ENCODE measurements around the gene KSR2. TPM values are rescaled to one million over a fixed set of nuclear protein-coding genes. Genes with fewer than 3 reads are reported as not detected.

The KSR2 gene
- total and polyA plus RNA-seq, 2 donors (not counting 3 experiments of a cell fraction or from before 2014, with no cell fraction given): 2.1 to 5.2 TPM

DNA sequence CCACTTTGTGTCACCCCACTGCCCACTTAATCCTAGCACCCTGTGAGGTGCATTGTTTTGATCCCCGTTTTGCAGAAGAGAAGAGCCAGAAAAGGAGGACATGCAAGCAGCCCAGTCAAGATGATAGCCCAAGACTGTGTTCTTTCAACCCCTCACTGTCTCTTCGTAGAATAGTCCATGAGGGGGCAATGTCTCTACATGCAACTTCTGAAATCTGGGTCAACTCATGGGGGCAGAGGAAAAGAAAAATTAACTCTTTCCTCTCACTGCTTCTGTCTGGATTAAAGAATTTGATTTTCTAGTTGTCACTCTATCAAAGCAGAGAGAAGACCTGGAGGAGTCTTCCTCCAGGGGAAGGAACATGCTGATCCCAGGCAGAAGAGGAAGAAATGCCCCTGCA, 377.8 kb downstream of the KSR2 start:
- Histone ChIP-seq H3K4me1 (ENCODE audit: control insufficient read depth, extremely low read depth, insufficient read depth, low read length) (no peaks in the 10 kb centered on the region), H4K20me1 (replicated peaks; ENCODE audit: control insufficient read depth, extremely low read depth, insufficient read depth, low read length) (no peaks in the 10 kb centered on the region), H3K27me3 (ENCODE audit: control insufficient read depth in 2 of 2, insufficient read depth in 2 of 2, low read length in 2 of 2) (no peaks in the 10 kb centered on the region), H3K4me3 (replicated peaks in 1 of 3; ENCODE audit: insufficient read depth in 1 of 3, low read depth in 1 of 3, low read length in 3 of 3) (no peak overlapping the region), H3K27ac (ENCODE audit: insufficient read depth, low read depth, low read length) (no peak overlapping the region), H3K79me2 (ENCODE audit: control insufficient read depth, insufficient read depth, low read length) (no peaks in the 10 kb centered on the region), H3K9me3 (replicated peaks; ENCODE audit: control insufficient read depth, insufficient read depth, low read length) (no peaks in the 10 kb centered on the region), H3K4me2 (ENCODE audit: insufficient read depth, low read length) (no peak overlapping the region), H3K9ac (replicated peaks; ENCODE audit: extremely low read depth, insufficient read depth, low read length) (no peak overlapping the region), H3K36me3 (ENCODE audit: control insufficient read depth in 2 of 2, extremely low read depth in 1 of 2, insufficient read depth in 2 of 2, low read length in 2 of 2) (no peaks in the 10 kb centered on the region), H2AFZ (ENCODE audit: low read depth, low read length) (no peak overlapping the region), H3K9me1 (replicated peaks; ENCODE audit: control insufficient read depth, extremely low read depth, insufficient read depth, low read length) (no peaks in the 10 kb centered on the region)
- DNase-seq (ENCODE audit: low read depth, low spot score) (no peak), FAIRE-seq (peak; percentile 55)
- ChIA-PET POLR2A (no interaction called here), CTCF (interaction anchor here (0.9 to 8.5 kb wide), 3 partner anchors 222 to 259 kb away, joined by 3 to 241 read pairs (median 94); no protein-coding TSS in a partner anchor)
- intact Hi-C loops (cut with micrococcal nuclease) (loop anchor here (1.0 kb wide), 1 partner anchor 246 kb away; no protein-coding TSS in a partner anchor), dilution Hi-C loops (cut with MboI; ENCODE audit: extremely low pct_ligation_motif_present, low sequenced_read_pairs) (no loop called here)
- BruUV-seq (replicated peaks): no TSS peak
- TF ChIP-seq, protein P1, sequence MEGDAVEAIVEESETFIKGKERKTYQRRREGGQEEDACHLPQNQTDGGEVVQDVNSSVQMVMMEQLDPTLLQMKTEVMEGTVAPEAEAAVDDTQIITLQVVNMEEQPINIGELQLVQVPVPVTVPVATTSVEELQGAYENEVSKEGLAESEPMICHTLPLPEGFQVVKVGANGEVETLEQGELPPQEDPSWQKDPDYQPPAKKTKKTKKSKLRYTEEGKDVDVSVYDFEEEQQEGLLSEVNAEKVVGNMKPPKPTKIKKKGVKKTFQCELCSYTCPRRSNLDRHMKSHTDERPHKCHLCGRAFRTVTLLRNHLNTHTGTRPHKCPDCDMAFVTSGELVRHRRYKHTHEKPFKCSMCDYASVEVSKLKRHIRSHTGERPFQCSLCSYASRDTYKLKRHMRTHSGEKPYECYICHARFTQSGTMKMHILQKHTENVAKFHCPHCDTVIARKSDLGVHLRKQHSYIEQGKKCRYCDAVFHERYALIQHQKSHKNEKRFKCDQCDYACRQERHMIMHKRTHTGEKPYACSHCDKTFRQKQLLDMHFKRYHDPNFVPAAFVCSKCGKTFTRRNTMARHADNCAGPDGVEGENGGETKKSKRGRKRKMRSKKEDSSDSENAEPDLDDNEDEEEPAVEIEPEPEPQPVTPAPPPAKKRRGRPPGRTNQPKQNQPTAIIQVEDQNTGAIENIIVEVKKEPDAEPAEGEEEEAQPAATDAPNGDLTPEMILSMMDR (IDR thresholded peaks at IDR 0.05; ENCODE audit: extremely low read depth in 1 of 2, insufficient read depth in 1 of 2, low read depth in 1 of 2, low read length in 2 of 2): peak in 1 of 2 donors; percentile 5
- TF ChIP-seq POLR2AphosphoS5 (IDR thresholded peaks at IDR 0.05; ENCODE audit: insufficient read depth, low read depth, low read length) (no peak), JUN (IDR thresholded peaks at IDR 0.05; ENCODE audit: borderline replicate concordance, insufficient read depth, insufficient read length, low read depth) (no peak)

GRCh38 chr12:117590386-117590785, 378.4 kb downstream of the KSR2 start:
- H3K9ac ChIP-seq (replicated peaks; ENCODE audit: extremely low read depth, insufficient read depth, low read length): no peak overlapping the region
- H3K4me3 ChIP-seq (replicated peaks in 1 of 3; ENCODE audit: insufficient read depth in 1 of 3, low read depth in 1 of 3, low read length in 3 of 3): no peak overlapping the region
- no TSS peak for BruUV-seq (replicated peaks)
- FAIRE-seq (no peak), DNase-seq (ENCODE audit: low read depth, low spot score) (no peak)
- CTCF ChIA-PET: interaction anchor here (2.2 to 8.5 kb wide), 5 partner anchors 221 to 354 kb away, joined by 9 to 241 read pairs (median 22); no protein-coding TSS in a partner anchor
- no peak overlapping the region for H2AFZ ChIP-seq (ENCODE audit: low read depth, low read length)
- no peaks in the 10 kb centered on the region for H3K27me3 ChIP-seq (ENCODE audit: control insufficient read depth in 2 of 2, insufficient read depth in 2 of 2, low read length in 2 of 2)
- no peaks in the 10 kb centered on the region for H3K9me1 ChIP-seq (replicated peaks; ENCODE audit: control insufficient read depth, extremely low read depth, insufficient read depth, low read length)
- H3K36me3 ChIP-seq (ENCODE audit: control insufficient read depth in 2 of 2, extremely low read depth in 1 of 2, insufficient read depth in 2 of 2, low read length in 2 of 2): no peaks in the 10 kb centered on the region
- intact Hi-C loops (cut with micrococcal nuclease): no loop called here
- H3K4me2 ChIP-seq (ENCODE audit: insufficient read depth, low read length): no peak overlapping the region
- no peak overlapping the region for H3K27ac ChIP-seq (ENCODE audit: insufficient read depth, low read depth, low read length)
- H3K4me1 ChIP-seq (ENCODE audit: control insufficient read depth, extremely low read depth, insufficient read depth, low read length): no peaks in the 10 kb centered on the region
- no peaks in the 10 kb centered on the region for H4K20me1 ChIP-seq (replicated peaks; ENCODE audit: control insufficient read depth, extremely low read depth, insufficient read depth, low read length)
- H3K79me2 ChIP-seq (ENCODE audit: control insufficient read depth, insufficient read depth, low read length): no peaks in the 10 kb centered on the region
- TF ChIP-seq, protein P2, sequence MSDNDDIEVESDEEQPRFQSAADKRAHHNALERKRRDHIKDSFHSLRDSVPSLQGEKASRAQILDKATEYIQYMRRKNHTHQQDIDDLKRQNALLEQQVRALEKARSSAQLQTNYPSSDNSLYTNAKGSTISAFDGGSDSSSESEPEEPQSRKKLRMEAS (IDR thresholded peaks at IDR 0.05; ENCODE audit: insufficient read depth, insufficient read length): no peak
- TF ChIP-seq JUN (IDR thresholded peaks at IDR 0.05; ENCODE audit: borderline replicate concordance, insufficient read depth, insufficient read length, low read depth) (no peak), FOS (IDR thresholded peaks at IDR 0.05; ENCODE audit: borderline replicate concordance, insufficient read depth, low read length) (no peak), POLR2AphosphoS5 (IDR thresholded peaks at IDR 0.05; ENCODE audit: insufficient read depth, low read depth, low read length) (no peak), GATA2 (IDR thresholded peaks at IDR 0.05; ENCODE audit: insufficient read depth, insufficient read length, low read depth, low read length) (no peak), EZH2 (IDR thresholded peaks at IDR 0.05; ENCODE audit: borderline replicate concordance, low read depth, low read length, severe bottlenecking) (no peak), POLR2A (IDR thresholded peaks at IDR 0.05; ENCODE audit: low read depth, low read length) (no peak)
- TF ChIP-seq, protein P1 (IDR thresholded peaks at IDR 0.05; ENCODE audit: extremely low read depth in 1 of 2, insufficient read depth in 1 of 2, low read depth in 1 of 2, low read length in 2 of 2): no peak
- no peaks in the 10 kb centered on the region for H3K9me3 ChIP-seq (replicated peaks; ENCODE audit: control insufficient read depth, insufficient read depth, low read length)
- dilution Hi-C loops (cut with MboI; ENCODE audit: extremely low pct_ligation_motif_present, low sequenced_read_pairs): no loop called here
- POLR2A ChIA-PET: no interaction called here

All from endothelial cell of umbilical vein (primary cell).